GM04504 (cell line): Measurements from ENCODE around the gene LRRC9.
"Not testable (repeated sequence)": the region's sequence is repeated elsewhere in the genome, so short reads cannot be mapped to it uniquely, and the experiment has no call there.

Experiments used
- DNase-seq: peaks from one replicate; pipeline ENCODE4 v3.0.0-alpha.2; 2012; ENCODE audit warnings: low read depth

The LRRC9 gene

GRCh38 chr14:59957890-59958289, 37.9 kb downstream of the LRRC9 start:
- DNase-seq = not testable (repeated sequence)

- no peak for DNase-seq
These were observed 39.7 kb downstream of the LRRC9 start for GRCh38 chr14:59959668-59960067.

GRCh38 chr14:59961518-59962062, 41.6 kb downstream of the LRRC9 start:
- no peak for DNase-seq

- no peak for DNase-seq
These were observed 44.5 kb downstream of the LRRC9 start for GRCh38 chr14:59964251-59965007.

GRCh38 chr14:59969319-59969718, 49.4 kb downstream of the LRRC9 start:
- no peak for DNase-seq

- DNase-seq = no peak
These were observed 61.6 kb downstream of the LRRC9 start for GRCh38 chr14:59981564-59981963.

GRCh38 chr14:59983048-59983447, 63.1 kb downstream of the LRRC9 start:
- DNase-seq = no peak

GRCh38 chr14:59986556-59987059, 66.7 kb downstream of the LRRC9 start:
- DNase-seq = no peak

GRCh38 chr14:59997449-59997848, 77.5 kb downstream of the LRRC9 start:
- no peak for DNase-seq

GRCh38 chr14:59997966-59998365, 78.0 kb downstream of the LRRC9 start:
- no peak for DNase-seq

GRCh38 chr14:59998564-59998963, 78.6 kb downstream of the LRRC9 start:
- DNase-seq = no peak

- no peak for DNase-seq
These were observed 83.0 kb downstream of the LRRC9 start for GRCh38 chr14:60002819-60003492.

- DNase-seq = no peak
These were observed 84.0 kb downstream of the LRRC9 start for GRCh38 chr14:60003991-60004390.

GRCh38 chr14:60008042-60008441, 88.1 kb downstream of the LRRC9 start:
- DNase-seq = no peak

GRCh38 chr14:60010263-60010662, 90.3 kb downstream of the LRRC9 start:
- DNase-seq = not testable (repeated sequence)

GRCh38 chr14:60014402-60014801, 94.5 kb downstream of the LRRC9 start:
- DNase-seq = no peak

- DNase-seq = no peak
These were observed 101.7 kb downstream of the LRRC9 start for GRCh38 chr14:60021619-60022018.

- no peak for DNase-seq
These were observed 105.6 kb downstream of the LRRC9 start for GRCh38 chr14:60025571-60025970.

- DNase-seq = no peak
These were observed 115.2 kb downstream of the LRRC9 start for GRCh38 chr14:60035177-60035576.

GRCh38 chr14:60047976-60048375, 128.0 kb downstream of the LRRC9 start:
- not testable (repeated sequence) for DNase-seq

GRCh38 chr14:60051721-60052221, 131.8 kb downstream of the LRRC9 start:
- DNase-seq = no peak

GRCh38 chr14:60058087-60058486, 138.1 kb downstream of the LRRC9 start:
- DNase-seq = no peak

- no peak for DNase-seq
These were observed 141.4 kb downstream of the LRRC9 start for GRCh38 chr14:60061371-60061770.
